SK-N-SH treated with all-trans-retinoic acid at 6 μM for 48 hours (cell line): ENCODE data around the gene TMC7.

Experiments
- BACH2 ChIP-seq: fragments of 250-450 bp; sonication (Bioruptor Pico); IDR thresholded peaks from 2 replicates; pipeline ENCODE4 v1.9.0; 2021; ENCODE audit warnings: mild to moderate bottlenecking, borderline replicate concordance
- OSR1 ChIP-seq: fragments of 250-450 bp; sonication (Bioruptor Pico); IDR thresholded peaks from 2 replicates; pipeline ENCODE4 v1.8.0; 2022; ENCODE audit warnings: moderate library complexity, mild to moderate bottlenecking, inconsistent platforms
- RARB ChIP-seq: fragments of 250-450 bp; sonication (Bioruptor Pico); IDR thresholded peaks from 2 replicates; pipeline ENCODE4 v1.8.0; 2021; ENCODE audit warnings: mild to moderate bottlenecking, moderate library complexity
- TSHZ2 ChIP-seq: fragments of 250-450 bp; sonication (Bioruptor Pico); IDR thresholded peaks from 2 replicates; pipeline ENCODE4 v1.5.0; 2020; ENCODE audit warnings: mild to moderate bottlenecking, moderate library complexity
- ZC3H10 ChIP-seq: fragments of 250-450 bp; sonication (Bioruptor Pico); IDR thresholded peaks from 2 replicates; pipeline ENCODE4 v1.5.1; 2021; ENCODE audit warnings: mild to moderate bottlenecking, moderate library complexity
- ZFP3 ChIP-seq: fragments of 250-450 bp; sonication (Bioruptor Pico); IDR thresholded peaks from 2 replicates; pipeline ENCODE4 v1.5.0; 2020; ENCODE audit warnings: mild to moderate bottlenecking, moderate library complexity
- ZFP30 ChIP-seq: fragments of 450-650 bp; formaldehyde crosslinking; IDR thresholded peaks from 2 replicates; pipeline ENCODE4 v1.5.0; 2022; ENCODE audit warnings: mild to moderate bottlenecking, moderate library complexity
- ZNF8 ChIP-seq: fragments of 450-650 bp; formaldehyde crosslinking; IDR thresholded peaks from 2 replicates; pipeline ENCODE4 v1.5.0; 2020; ENCODE audit warnings: mild to moderate bottlenecking, moderate library complexity
- TF ChIP-seq, protein P1 (sequence below): fragments of 250-450 bp; sonication (Bioruptor Pico); IDR thresholded peaks from 2 replicates; pipeline ENCODE4 v1.8.0; 2020; ENCODE audit warnings: mild to moderate bottlenecking, moderate library complexity, borderline replicate concordance

GRCh38 chr16:19102187-19102872, 118.6 kb downstream of the TMC7 start:
- TF ChIP-seq, protein P1, sequence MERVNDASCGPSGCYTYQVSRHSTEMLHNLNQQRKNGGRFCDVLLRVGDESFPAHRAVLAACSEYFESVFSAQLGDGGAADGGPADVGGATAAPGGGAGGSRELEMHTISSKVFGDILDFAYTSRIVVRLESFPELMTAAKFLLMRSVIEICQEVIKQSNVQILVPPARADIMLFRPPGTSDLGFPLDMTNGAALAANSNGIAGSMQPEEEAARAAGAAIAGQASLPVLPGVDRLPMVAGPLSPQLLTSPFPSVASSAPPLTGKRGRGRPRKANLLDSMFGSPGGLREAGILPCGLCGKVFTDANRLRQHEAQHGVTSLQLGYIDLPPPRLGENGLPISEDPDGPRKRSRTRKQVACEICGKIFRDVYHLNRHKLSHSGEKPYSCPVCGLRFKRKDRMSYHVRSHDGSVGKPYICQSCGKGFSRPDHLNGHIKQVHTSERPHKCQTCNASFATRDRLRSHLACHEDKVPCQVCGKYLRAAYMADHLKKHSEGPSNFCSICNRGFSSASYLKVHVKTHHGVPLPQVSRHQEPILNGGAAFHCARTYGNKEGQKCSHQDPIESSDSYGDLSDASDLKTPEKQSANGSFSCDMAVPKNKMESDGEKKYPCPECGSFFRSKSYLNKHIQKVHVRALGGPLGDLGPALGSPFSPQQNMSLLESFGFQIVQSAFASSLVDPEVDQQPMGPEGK (CRISPR knock-in tag): no peak
- TF ChIP-seq TSHZ2 (CRISPR knock-in tag): no peak
- TF ChIP-seq ZFP3 (CRISPR knock-in tag): no peak
- no peak for TF ChIP-seq ZFP30 (CRISPR knock-in tag)
- no peak for TF ChIP-seq OSR1 (CRISPR knock-in tag)
- TF ChIP-seq ZC3H10 (CRISPR knock-in tag): no peak
- TF ChIP-seq BACH2 (CRISPR knock-in tag): no peak
- TF ChIP-seq RARB (CRISPR knock-in tag): no peak
- no peak for TF ChIP-seq ZNF8 (CRISPR knock-in tag)
